Activated naive CD8-positive, alpha-beta T cell treated with anti-CD3 and anti-CD28 coated beads, Interleukin-2, amount 50 U/mL, for 24 hours (primary cell): ENCODE results near the gene REXO4.
"Not testable (repeated sequence)": the region's sequence is repeated elsewhere in the genome, so short reads cannot be mapped to it uniquely, and the experiment has no call there.

Experiments used
- ATAC-seq: fragments of 150-1000 bp; cut with Tn5 transposase; one replicate; pipeline ENCODE4 v1.10.0; 2021
- DNase-seq: peaks from one replicate; pipeline ENCODE4 v3.0.0; 2021
- H3K27ac Mint-ChIP-seq: one replicate; pipeline ENCODE4 v1.8.0; 2021; ENCODE audit warnings: mild to moderate bottlenecking, mixed read lengths
- H3K27me3 Mint-ChIP-seq: one replicate; pipeline ENCODE4 v1.8.0; 2021; ENCODE audit warnings: mixed read lengths
- H3K36me3 Mint-ChIP-seq: one replicate; pipeline ENCODE4 v1.8.0; 2021; ENCODE audit warnings: low read depth, mixed read lengths
- H3K4me1 Mint-ChIP-seq: one replicate; pipeline ENCODE4 v1.8.0; 2021; ENCODE audit warnings: mixed read lengths
- H3K4me3 Mint-ChIP-seq: one replicate; pipeline ENCODE4 v1.8.0; 2021; ENCODE audit warnings: mild to moderate bottlenecking, moderate library complexity, mixed read lengths
- H3K9me3 Mint-ChIP-seq: one replicate; pipeline ENCODE4 v1.8.0; 2021; ENCODE audit warnings: mixed read lengths

REXO4 gene

DNA sequence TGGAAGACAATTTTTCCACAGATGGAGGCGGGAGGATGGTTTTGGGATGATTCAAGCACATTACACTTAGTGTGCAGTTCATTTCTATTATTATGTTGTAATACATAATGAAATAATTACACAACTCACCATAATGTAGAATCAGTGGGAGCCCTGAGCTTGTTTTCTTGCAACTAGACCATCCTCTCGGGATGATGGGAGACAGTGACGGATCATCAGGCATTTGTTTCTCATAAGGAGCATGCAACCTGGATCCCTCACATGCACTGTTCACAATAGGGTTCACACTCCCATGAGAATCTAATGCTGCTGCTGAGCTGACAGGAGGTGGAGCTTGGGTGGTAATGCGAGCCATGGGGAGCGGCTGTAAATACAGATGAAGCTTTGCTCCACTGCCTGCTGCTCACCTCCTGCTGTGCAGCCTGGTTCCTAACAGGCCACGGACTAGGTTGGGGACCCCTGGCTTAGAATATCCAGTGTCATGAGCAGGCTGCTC lies 40.0 kb downstream of the REXO4 start:
- H3K4me1 Mint-ChIP-seq = peaks cover 23% of the 10 kb centered on the region
- ATAC-seq (no peak), DNase-seq (no peak)
- no peak overlapping the region for H3K27ac Mint-ChIP-seq
- H3K9me3 Mint-ChIP-seq = no peaks in the 10 kb centered on the region
- peaks cover 21% of the 10 kb centered on the region for H3K36me3 Mint-ChIP-seq
- H3K4me3 Mint-ChIP-seq = no peak overlapping the region
- peaks cover 2% of the 10 kb centered on the region for H3K27me3 Mint-ChIP-seq

DNA sequence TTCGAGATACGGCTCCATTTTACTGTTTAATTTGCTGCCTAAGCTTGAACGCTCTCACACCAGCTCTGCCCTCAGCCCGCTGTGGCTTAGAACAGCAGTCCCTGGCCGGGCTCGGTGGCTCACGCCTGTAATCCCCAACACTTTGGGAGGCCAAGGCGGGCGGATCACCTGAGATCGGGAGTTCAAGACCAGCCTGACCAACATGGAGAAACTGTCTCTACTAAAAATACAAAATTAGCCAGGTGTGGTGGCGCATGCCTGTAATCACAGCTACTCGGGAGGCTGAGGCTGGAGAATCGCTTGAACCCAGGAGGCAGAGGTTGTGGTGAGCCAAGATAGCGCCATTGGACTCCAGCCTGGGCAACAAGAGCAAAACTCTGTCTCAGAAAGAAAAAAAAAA lies 40.5 kb downstream of the REXO4 start:
- not testable (repeated sequence) for H3K9me3 Mint-ChIP-seq, H3K27me3 Mint-ChIP-seq, ATAC-seq, DNase-seq, H3K27ac Mint-ChIP-seq
- H3K36me3 Mint-ChIP-seq = peaks cover 26% of the 10 kb centered on the region
- peaks cover 28% of the 10 kb centered on the region for H3K4me1 Mint-ChIP-seq
- peak overlapping the region; percentile 57 for H3K4me3 Mint-ChIP-seq

DNA sequence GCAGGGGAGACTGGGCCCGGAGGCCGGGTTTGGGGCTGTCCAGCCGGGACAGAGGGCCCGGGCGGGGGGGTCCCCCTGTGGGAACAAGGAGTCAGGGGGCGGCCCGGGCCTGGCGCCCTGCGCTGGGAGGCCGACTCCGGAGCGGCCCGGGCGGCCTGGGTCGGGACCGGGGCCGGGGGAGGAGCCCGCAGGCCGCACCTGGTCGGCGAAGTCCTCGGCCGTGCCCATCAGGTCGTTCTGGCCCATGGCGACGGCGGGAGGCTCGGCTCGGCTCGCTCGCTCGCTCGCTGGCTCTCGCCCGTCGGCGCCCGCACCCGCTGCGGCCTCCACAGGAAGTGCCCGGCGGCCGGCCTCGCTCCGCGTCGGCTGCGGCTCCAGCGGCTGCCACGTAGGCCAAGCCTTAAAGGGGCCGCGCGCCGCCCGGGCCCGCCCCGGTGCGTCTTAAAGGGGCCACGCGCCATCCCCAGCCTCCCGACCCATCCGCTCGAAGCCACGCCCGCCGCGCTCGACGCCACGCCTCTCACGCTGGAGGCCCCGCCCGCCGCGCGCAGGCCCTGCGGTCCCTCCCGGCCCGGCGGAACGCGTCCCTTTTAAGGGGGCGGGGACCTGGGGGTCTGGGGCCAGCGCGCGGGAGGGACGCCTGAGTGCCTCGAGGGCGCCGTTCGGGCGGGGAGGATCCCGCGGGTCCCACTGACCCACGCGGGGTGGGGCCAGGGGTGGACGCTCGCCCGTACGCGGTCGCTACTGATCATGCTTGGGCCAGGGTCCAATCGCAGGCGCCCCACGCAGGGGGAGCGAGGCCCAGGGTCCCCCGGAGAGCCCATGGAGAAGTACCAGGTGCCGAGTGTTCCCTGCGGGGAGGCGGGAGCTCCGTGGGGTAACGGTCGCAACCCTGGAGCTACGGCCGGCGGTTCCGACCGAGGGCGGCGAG lies 41.8 kb downstream of the REXO4 start, which contains the start of the genes STKLD1 and SURF4:
Gene STKLD1 (plus strand): TSS at position 643 of the 931 bp plus-strand sequence. CDS start 108 bp downstream, at position 751.
Gene SURF4 (minus strand): TSS at position 337 of the 931 bp plus-strand sequence. CDS start 91 bp downstream, at position 246.
- Mint-ChIP-seq H3K4me3 (peak within 1 kb of the TSS; percentile 98), H3K36me3 (peaks cover 34% of the 10 kb centered on the region), H3K27ac (peak within 1 kb of the TSS; percentile 98), H3K4me1 (peaks cover 40% of the 10 kb centered on the region), H3K27me3 (peaks cover 2% of the 10 kb centered on the region), H3K9me3 (no peaks in the 10 kb centered on the region)
- ATAC-seq (peak; percentile 70), DNase-seq (peak; percentile 98)

DNA sequence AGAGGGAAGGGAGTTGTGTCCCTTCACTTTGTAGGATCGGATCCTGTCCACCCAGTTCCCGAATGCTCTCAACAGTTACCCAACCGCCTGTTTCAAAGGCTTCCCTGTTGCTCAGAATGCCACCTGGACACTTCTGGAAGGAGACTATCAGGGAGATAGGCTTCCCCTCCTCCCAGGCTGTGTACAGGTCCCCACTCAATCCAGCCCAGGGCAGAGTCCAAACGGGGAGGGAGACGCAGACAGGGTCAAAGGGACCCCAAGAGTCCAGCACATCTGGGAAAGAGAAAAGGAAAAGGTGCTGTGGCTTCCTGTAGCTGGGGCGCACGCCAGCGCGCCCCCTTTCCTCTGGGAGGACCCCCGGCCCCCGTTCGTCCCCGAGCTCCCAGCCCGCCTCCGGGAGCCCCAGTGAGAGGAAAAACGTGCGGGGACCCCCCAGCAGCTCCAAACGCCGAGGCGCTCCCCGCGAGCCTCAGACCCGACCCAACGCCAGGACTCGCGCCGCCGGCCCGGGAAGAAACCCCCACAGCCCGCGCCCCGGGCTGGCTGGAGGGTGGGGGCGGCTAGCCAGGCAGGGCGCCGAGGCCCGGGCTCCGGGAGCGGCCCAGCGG lies 42.6 kb downstream of the REXO4 start:
- peaks cover 2% of the 10 kb centered on the region for H3K27me3 Mint-ChIP-seq
- H3K4me3 Mint-ChIP-seq = peak overlapping the region; percentile 98
- peak overlapping the region; percentile 98 for H3K27ac Mint-ChIP-seq
- peaks cover 42% of the 10 kb centered on the region for H3K36me3 Mint-ChIP-seq
- DNase-seq = peak; percentile 54
- no peaks in the 10 kb centered on the region for H3K9me3 Mint-ChIP-seq
- ATAC-seq = no peak
- peaks cover 48% of the 10 kb centered on the region for H3K4me1 Mint-ChIP-seq

DNA sequence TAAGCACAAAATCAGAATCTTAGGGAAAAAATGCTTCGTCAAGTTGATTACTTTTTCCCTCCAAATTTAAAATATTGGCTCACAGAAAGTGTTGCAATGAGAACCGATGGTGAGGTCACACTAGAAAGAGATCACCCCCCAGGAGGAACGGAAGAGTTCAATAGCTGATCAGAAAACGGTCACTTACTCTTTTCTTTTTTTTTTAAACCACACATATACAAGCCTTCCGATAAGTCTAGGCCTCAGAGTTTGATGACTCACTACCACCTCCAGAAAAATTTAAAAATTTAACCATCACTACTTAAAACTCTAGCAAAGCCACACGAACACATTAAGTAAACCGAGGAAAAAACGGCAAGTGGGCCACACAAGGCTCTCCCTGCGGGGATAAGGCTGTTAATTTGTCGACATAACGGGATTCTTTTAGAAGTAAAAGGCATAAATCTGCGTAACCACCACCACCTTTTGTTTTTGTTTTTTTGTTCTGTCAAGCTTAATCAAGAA lies 43.1 kb downstream of the REXO4 start:
- peaks cover 54% of the 10 kb centered on the region for H3K4me1 Mint-ChIP-seq
- H3K9me3 Mint-ChIP-seq = no peaks in the 10 kb centered on the region
- DNase-seq = no peak
- peaks cover 2% of the 10 kb centered on the region for H3K27me3 Mint-ChIP-seq
- peak overlapping the region; percentile 98 for H3K4me3 Mint-ChIP-seq
- peaks cover 48% of the 10 kb centered on the region for H3K36me3 Mint-ChIP-seq
- peak overlapping the region; percentile 98 for H3K27ac Mint-ChIP-seq
- peak; percentile 4 for ATAC-seq

DNA sequence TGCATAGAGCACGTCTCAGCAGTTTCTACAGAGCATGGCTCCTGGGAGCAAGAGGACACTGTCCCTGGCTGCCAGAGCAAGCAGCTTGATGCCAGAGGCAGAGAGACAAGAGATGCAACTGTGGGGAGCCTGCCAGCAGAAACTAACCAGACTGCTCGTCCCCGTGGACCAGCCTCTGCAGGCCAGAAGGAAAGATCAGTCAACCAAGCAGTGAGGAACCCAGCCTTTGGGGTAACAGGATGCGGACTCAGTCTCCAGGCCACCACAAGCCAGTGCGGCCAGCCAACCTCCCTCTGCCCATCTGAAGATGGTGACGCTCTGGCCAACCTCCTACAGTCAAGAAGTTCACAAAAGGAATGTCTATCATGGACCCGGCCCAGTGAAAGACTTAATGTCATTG lies 45.7 kb downstream of the REXO4 start:
- Mint-ChIP-seq H3K4me1 (peaks cover 70% of the 10 kb centered on the region), H3K36me3 (peaks cover 63% of the 10 kb centered on the region), H3K27ac (peak overlapping the region; percentile 95), H3K9me3 (no peaks in the 10 kb centered on the region), H3K27me3 (no peaks in the 10 kb centered on the region), H3K4me3 (peak overlapping the region; percentile 82)
- ATAC-seq = no peak
- DNase-seq = no peak

DNA sequence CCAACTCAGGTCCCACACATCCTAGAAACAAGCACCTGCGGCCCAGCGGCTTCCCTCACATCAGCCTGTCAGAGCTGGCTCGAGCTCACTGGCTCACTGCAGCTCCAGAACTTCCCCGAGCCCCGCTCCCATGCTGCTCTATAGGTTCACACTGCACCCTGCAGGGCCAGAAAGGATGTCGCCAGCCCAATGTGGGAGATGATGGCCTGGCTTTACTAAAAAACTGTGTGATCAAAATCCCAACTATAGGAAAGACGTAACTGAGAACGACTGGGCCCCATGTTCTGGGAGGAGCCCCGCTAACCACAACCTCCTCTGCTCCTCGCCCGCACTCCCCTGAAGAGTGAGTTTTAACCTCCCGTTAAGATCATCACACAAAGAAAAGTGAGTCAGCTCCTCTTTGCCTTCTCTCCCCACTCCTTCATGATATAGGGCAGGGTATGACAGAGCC lies 46.5 kb downstream of the REXO4 start:
- Mint-ChIP-seq H3K36me3 (peaks cover 69% of the 10 kb centered on the region), H3K27me3 (no peaks in the 10 kb centered on the region), H3K4me1 (peaks cover 67% of the 10 kb centered on the region), H3K4me3 (peak overlapping the region; percentile 82), H3K27ac (peak overlapping the region; percentile 95), H3K9me3 (no peaks in the 10 kb centered on the region)
- peak; percentile 78 for DNase-seq
- ATAC-seq = peak; percentile 84

DNA sequence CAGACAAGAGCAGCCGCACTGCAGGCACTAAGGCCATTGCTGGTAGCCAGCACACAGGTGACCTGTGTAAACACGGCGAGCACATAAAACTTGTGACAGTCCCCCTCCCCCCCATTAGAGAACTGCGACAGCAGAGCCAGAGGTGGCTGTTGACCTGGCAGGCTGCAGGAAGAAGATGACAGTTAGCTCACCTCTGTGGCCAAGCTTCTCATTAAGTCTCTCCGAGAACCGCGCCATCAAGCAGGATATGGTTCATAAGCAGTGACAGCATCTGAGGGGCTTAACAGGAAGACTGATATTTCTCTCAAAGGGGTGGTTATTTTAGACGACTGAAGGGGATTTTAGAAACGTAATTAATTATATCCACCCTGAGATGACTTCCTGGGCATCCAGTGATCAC lies 47.1 kb downstream of the REXO4 start:
- Mint-ChIP-seq H3K9me3 (no peaks in the 10 kb centered on the region), H3K36me3 (peaks cover 75% of the 10 kb centered on the region)

DNA sequence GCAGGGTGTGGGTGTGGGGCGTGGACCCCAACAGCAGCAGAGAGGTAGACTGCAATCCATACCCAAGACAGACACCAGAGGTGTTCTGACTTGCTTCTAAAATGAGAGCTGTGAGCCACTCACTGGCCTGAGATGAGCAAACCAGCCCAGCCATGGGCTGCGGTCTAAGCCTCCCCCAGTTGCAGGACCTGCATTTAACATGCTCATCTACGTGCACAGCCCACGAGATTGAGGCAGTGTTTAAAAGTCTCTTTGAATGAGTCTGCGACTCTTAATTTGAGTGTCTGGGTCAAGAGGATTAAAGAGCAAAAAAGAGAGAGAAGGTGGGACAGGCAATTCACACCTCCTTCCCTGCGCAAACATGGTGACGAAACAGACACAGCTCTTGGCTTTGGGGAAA lies 47.9 kb downstream of the REXO4 start:
- peaks cover 79% of the 10 kb centered on the region for H3K36me3 Mint-ChIP-seq

More for the DNA sequence above, 47.1 kb downstream of the REXO4 start:
- ATAC-seq = peak; percentile 12
- no peak for DNase-seq
- no peaks in the 10 kb centered on the region for H3K27me3 Mint-ChIP-seq
- peak overlapping the region; percentile 82 for H3K4me3 Mint-ChIP-seq
- peak overlapping the region; percentile 95 for H3K27ac Mint-ChIP-seq
- peaks cover 69% of the 10 kb centered on the region for H3K4me1 Mint-ChIP-seq

DNA sequence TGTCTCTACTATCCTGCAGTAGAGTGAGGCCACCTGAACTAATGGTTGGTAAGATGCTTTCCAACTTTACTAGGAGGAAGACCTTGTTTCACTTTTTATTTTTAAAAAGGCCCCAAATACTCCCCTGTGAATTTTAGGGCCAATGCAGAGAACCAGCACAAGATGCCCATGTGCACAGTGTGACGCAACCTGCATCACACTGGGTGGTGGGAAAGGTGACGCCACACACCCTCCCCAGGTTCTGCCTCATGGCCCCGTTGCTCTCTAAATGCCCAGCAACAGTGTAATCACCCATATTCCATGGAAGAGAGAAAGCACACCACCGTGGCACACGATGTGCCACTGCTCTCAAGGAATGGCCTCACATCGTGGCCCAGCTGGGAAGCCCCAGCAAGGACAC lies 48.4 kb downstream of the REXO4 start:
- Mint-ChIP-seq H3K27me3 (no peaks in the 10 kb centered on the region), H3K4me3 (peak overlapping the region; percentile 82), H3K4me1 (peaks cover 65% of the 10 kb centered on the region), H3K36me3 (peaks cover 74% of the 10 kb centered on the region), H3K9me3 (no peaks in the 10 kb centered on the region), H3K27ac (peak overlapping the region; percentile 95)
- ATAC-seq (no peak), DNase-seq (no peak)

More for the DNA sequence above, 47.9 kb downstream of the REXO4 start:
- H3K9me3 Mint-ChIP-seq = no peaks in the 10 kb centered on the region
- H3K27me3 Mint-ChIP-seq = no peaks in the 10 kb centered on the region
- ATAC-seq (no peak), DNase-seq (no peak)
- peaks cover 69% of the 10 kb centered on the region for H3K4me1 Mint-ChIP-seq
- peak overlapping the region; percentile 82 for H3K4me3 Mint-ChIP-seq
- H3K27ac Mint-ChIP-seq = peak overlapping the region; percentile 95

DNA sequence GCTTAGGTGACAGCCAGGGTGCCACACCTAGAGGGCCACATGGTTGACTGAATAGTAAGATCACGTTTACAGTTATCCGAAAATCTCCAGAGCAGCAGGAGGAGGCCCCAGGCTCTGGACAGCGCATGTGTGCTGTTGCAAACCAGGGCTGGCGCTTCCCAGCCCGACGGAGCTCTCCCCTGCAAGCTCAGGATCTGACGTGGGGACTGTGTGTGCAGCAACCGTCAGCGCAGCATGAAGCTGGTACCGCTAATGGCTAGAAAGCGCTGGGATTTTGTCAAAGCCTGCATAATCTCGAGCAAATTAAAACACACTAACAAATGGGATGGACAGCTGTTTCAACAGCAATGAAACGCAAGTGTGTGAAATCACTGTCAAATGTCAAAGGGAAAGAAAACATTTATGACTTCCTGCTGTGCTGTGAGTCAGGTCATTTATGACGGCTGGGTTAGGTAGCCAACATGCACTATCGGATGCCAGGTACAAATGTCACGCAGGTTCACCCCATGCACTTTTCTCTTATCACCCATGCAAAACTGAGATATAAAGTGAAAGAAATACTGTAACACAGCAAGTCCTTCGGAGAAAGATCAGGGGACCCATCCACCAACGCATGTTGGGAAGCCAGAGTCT lies 49.4 kb downstream of the REXO4 start:
- Mint-ChIP-seq H3K9me3 (no peaks in the 10 kb centered on the region), H3K27me3 (no peaks in the 10 kb centered on the region), H3K4me3 (peak overlapping the region; percentile 82), H3K36me3 (peaks cover 77% of the 10 kb centered on the region), H3K27ac (peak overlapping the region; percentile 95), H3K4me1 (peaks cover 58% of the 10 kb centered on the region)
- ATAC-seq (no peak), DNase-seq (no peak)

DNA sequence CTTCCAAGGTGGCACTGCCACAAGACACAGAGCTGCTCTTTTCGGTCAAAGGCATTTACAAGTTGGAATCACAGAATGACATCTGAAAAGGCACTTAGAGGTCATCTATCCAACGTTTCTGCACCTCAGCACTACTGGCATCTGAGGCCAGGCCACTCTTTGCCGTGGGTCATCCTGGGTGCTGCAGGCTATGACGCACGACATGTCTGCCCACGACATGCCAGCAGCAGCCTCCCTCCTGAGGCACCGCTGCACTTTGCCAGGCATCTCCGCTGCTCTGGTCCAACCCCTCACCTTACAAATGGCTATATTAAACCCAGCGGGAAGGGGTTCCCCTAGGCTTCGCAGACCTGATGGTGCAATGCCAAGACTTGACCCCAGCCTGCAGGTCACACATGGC lies 50.0 kb downstream of the REXO4 start:
- Mint-ChIP-seq H3K9me3 (no peaks in the 10 kb centered on the region), H3K27me3 (no peaks in the 10 kb centered on the region), H3K27ac (no peak overlapping the region), H3K4me1 (peaks cover 52% of the 10 kb centered on the region), H3K4me3 (no peak overlapping the region), H3K36me3 (peaks cover 76% of the 10 kb centered on the region)
- ATAC-seq (no peak), DNase-seq (no peak)

DNA sequence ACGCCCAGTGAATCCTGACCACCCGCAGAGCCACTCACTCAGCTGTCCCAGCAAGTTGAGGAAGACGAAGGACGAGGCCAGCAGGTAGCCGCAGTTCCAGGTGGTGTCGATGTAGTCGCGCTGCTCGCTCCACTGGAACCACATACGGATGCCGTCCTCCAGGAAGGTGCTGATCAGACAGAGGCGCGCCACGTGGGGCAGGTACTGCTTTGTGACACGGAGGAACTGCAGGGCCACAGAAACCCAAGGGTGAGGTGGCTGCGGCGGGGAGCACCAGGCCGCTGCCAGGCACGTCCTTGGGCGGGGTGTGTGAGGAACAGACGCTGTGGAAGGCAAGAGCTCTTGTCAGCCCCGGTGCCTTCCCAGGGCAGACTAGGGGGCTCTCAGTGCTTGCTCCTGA lies 50.6 kb downstream of the REXO4 start:
- Mint-ChIP-seq H3K4me1 (peaks cover 47% of the 10 kb centered on the region), H3K9me3 (no peaks in the 10 kb centered on the region), H3K4me3 (no peak overlapping the region), H3K36me3 (peaks cover 71% of the 10 kb centered on the region), H3K27me3 (no peaks in the 10 kb centered on the region), H3K27ac (no peak overlapping the region)
- ATAC-seq = no peak
- no peak for DNase-seq

DNA sequence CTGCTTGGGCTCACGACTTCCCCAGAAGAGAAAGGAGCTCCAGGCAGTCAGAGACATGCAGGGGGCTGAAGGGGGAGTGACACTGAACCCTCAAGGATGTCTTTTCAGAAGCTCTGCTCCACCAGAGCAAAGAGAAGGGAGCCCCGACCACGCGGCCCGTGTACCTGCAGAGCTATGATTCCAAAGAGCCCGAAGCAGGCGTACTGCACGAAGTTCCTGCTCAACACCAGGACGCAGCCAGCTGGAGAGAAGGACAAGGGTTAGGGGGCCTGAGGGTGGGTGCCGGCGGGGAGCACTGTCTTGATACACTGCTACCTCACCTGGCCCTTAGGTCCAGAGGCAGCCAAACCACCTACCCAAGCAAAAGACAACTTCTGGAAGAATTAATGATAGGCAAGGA lies 51.4 kb downstream of the REXO4 start:
- Mint-ChIP-seq H3K36me3 (peaks cover 74% of the 10 kb centered on the region), H3K4me1 (peaks cover 46% of the 10 kb centered on the region), H3K9me3 (no peaks in the 10 kb centered on the region), H3K4me3 (no peak overlapping the region), H3K27ac (no peak overlapping the region), H3K27me3 (no peaks in the 10 kb centered on the region)
- no peak for ATAC-seq
- no peak for DNase-seq
